D721Med (cell line): Measurements from ENCODE around the gene HIGD1C.

Experiments used
- DNase-seq: peaks from one replicate; pipeline ENCODE4 v3.0.0; 2011; ENCODE audit warnings: low spot score; ENCODE audit not compliant: insufficient read length
- FAIRE-seq: peaks from 2 replicates; lab custom pipeline; 2011; peaks lifted over from hg19 to GRCh38; lab: Jason Lieb, UNC
- CTCF ChIP-seq: IDR thresholded peaks from 2 replicates; pipeline ENCODE4 v1.5.1; 2012; ENCODE audit warnings: mild to moderate bottlenecking, control low read depth; ENCODE audit not compliant: insufficient read depth; ENCODE audit errors: missing control alignments

The HIGD1C gene

DNA sequence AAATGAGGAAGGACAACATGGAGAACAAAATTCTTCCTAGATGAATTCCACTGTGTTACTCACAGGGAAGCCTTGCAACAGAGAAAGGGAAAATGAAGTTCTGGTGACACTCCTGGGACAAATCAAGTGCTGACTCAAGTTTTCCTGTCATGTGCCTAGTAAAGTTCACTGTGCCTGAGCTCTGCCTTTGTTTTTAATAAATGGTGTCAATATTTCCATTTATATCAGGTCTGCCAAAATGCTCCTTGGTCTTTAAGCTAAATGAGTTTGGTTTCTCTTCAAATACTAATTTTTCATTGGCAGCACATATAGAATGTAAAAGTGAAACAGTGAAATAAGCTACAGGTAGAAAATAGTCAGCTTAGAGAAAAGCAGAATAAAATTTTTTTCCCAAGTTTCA lies 33.0 kb downstream of the HIGD1C start:
- FAIRE-seq (no peak), DNase-seq (no peak)
- TF ChIP-seq CTCF: no peak

DNA sequence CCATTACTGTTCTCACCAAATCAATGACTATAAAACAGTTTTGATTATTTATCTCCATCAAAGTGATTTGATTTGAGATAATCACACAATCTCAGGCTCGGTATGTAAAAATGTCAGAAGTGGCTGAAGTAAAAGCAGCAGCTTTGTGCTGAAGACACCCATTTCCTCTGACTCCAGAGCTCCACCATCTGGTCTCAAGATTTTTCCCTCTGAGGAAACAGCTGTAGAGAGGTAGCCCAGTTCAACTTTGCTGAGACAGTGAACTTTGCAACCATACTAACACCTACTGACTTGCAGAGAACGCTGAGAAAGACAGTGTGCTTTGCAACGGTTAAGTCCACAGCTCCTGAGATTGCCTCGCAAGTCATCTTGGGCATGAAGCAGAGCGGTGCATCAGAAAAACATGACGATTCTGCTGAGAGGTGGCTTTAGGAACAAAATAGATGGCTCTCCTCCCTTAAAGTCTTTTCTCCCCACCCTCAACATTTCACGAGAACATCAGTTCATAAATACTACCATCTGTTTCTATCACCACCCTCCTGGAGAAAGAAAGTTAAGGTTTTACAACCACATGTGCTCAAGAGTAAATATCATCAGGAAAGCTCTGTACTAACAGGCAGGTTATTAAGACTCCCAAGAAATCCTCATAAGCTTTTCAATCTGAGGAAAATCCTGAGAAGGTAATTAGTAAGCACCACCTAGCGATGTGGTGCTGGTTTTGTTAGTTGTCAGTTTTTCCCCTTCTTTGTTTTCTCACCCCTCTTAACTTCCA lies 34.8 kb downstream of the HIGD1C start:
- FAIRE-seq (peak; percentile 46), DNase-seq (no peak)
- TF ChIP-seq CTCF: peak; percentile 61

DNA sequence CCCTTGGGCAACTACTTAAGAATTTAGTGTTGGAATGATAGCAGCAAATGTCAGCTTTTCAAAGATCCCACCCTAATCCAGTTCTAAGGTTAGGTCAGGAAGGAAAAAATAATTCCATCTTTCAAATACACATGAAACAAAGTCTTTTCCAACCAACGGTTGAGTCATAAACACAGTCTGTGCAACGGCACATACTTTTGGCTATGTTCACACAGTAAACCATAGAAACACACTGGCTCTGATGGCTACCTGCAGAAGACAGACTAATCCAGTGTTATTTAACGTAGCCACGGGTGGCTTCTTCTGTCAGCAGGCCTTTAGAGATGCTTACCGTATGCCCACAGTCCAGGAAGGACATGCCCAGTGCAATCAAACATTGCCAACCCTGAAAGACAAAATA lies 35.7 kb downstream of the HIGD1C start:
- DNase-seq (no peak), FAIRE-seq (no peak)
- no peak for TF ChIP-seq CTCF

- TF ChIP-seq CTCF: no peak
- DNase-seq: no peak
Observed at GRCh38 chr12:50988871-50989270, 36.5 kb downstream of the HIGD1C start.

GRCh38 chr12:50990147-50990727 lies 37.9 kb downstream of the HIGD1C start:
- DNase-seq (no peak), FAIRE-seq (no peak)
- no peak for TF ChIP-seq CTCF

More at GRCh38 chr12:50988871-50989270, 36.5 kb downstream of the HIGD1C start:
- no peak for FAIRE-seq

DNA sequence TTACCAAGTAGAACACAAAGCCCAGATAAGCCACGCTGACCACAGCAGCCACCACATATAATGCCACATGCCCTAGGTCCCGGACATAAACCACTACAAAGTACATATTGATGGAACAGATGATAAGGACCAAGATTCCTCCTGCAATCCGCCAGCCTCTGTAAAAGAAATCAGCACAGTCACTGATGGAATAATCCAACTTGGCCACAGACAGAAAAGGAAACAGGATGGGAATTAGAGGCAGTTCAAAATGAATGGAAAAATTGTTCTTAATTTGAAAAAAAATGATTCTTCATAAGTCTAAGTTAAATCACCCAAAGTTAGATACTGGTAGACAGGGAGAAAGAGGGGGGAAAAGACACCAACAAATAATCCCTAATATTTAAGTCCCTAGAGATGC lies 38.4 kb downstream of the HIGD1C start:
- no peak for FAIRE-seq
- no peak for TF ChIP-seq CTCF
- no peak for DNase-seq

DNA sequence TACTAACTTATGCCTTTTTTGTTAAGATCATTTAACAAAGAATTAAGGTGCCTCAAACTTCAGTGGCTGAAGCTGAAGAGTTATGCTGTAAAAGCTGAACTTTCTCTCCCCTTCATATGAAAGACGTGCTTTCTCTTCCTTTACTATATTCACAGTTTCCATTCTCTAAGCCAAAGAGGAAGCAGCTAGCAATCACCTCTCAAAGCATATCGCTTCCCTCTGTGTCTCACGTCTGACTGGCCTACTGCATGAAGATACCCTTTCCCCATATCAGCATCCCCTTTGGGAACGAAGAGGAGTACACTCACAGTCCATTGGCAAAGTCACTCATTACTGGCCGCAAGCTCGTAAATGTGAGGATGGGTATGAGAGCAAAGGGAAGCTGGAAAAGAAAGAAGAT lies 38.9 kb downstream of the HIGD1C start:
- FAIRE-seq: no peak

More for the DNA sequence above, 38.9 kb downstream of the HIGD1C start:
- no peak for TF ChIP-seq CTCF
- DNase-seq: no peak
